Neural crest cell (in vitro differentiated cells): ENCODE measurements around the gene PISD. TPM values are rescaled to one million over a fixed set of nuclear protein-coding genes. Genes with fewer than 3 reads are reported as not detected.
A peak's percentile ranks its signal among the peaks of the same experiment; 100 is the strongest.

Experiments
- DNase-seq: peaks from one replicate; pipeline ENCODE4 v3.0.0; 2021; ENCODE audit warnings: low read depth, mixed read lengths, low spot score
- H3K27ac Mint-ChIP-seq: one replicate; pipeline ENCODE4 v1.8.0; 2021; ENCODE audit warnings: mild to moderate bottlenecking, mixed read lengths; ENCODE audit not compliant: unreplicated experiment
- H3K27me3 Mint-ChIP-seq: 2 replicates; pipeline ENCODE4 v1.8.0; 2021; ENCODE audit warnings: low read depth, mild to moderate bottlenecking, mixed read lengths
- H3K36me3 Mint-ChIP-seq: 2 replicates; pipeline ENCODE4 v1.8.0; 2021; ENCODE audit warnings: low read depth, mild to moderate bottlenecking, mixed read lengths
- H3K4me1 Mint-ChIP-seq: 2 replicates; pipeline ENCODE4 v1.8.0; 2021; ENCODE audit warnings: mixed read lengths
- H3K4me3 Mint-ChIP-seq: one replicate; pipeline ENCODE4 v1.8.0; 2021; ENCODE audit warnings: mild to moderate bottlenecking, mixed read lengths
- H3K9me3 Mint-ChIP-seq: 2 replicates; pipeline ENCODE4 v1.8.0; 2021; ENCODE audit warnings: mixed read lengths
- CTCF ChIP-seq: fragments of 200-600 bp; sonication (generic); conservative IDR thresholded peaks from 2 replicates; pipeline ENCODE4 v1.5.0; 2021; ENCODE audit warnings: antibody characterized with exemption, mild to moderate bottlenecking
- total RNA-seq: library from RNA; stranded (reverse); gene quantifications from 2 replicates; pipeline ENCODE4 v1.2.1, GENCODE V29; 2021

The PISD gene
- total RNA-seq, 1 donor from 2014 or later = 29.0 TPM

GRCh38 chr22:31650391-31650790 lies 11.6 kb downstream of the PISD start:
- H3K4me1 Mint-ChIP-seq = no peaks in the 10 kb centered on the region
- peaks cover 2% of the 10 kb centered on the region for H3K36me3 Mint-ChIP-seq
- no peak for DNase-seq
- TF ChIP-seq CTCF = no peak
- H3K9me3 Mint-ChIP-seq = no peaks in the 10 kb centered on the region
- H3K27me3 Mint-ChIP-seq = no peaks in the 10 kb centered on the region
- H3K27ac Mint-ChIP-seq = no peak overlapping the region
- no peak overlapping the region for H3K4me3 Mint-ChIP-seq

GRCh38 chr22:31647523-31648320 lies 14.3 kb downstream of the PISD start:
- Mint-ChIP-seq H3K27ac (no peak overlapping the region), H3K27me3 (no peaks in the 10 kb centered on the region), H3K4me3 (no peak overlapping the region), H3K36me3 (peaks cover 2% of the 10 kb centered on the region), H3K4me1 (no peaks in the 10 kb centered on the region), H3K9me3 (no peaks in the 10 kb centered on the region)
- no peak for DNase-seq
- no peak for TF ChIP-seq CTCF

GRCh38 chr22:31647066-31647465 lies 14.9 kb downstream of the PISD start:
- TF ChIP-seq CTCF = no peak
- H3K36me3 Mint-ChIP-seq = peaks cover 2% of the 10 kb centered on the region
- no peak overlapping the region for H3K4me3 Mint-ChIP-seq
- no peaks in the 10 kb centered on the region for H3K27me3 Mint-ChIP-seq
- no peak overlapping the region for H3K27ac Mint-ChIP-seq
- H3K9me3 Mint-ChIP-seq = no peaks in the 10 kb centered on the region
- no peak for DNase-seq
- H3K4me1 Mint-ChIP-seq = no peaks in the 10 kb centered on the region

GRCh38 chr22:31646186-31647019 lies 15.6 kb downstream of the PISD start:
- no peak for DNase-seq
- H3K4me1 Mint-ChIP-seq = no peaks in the 10 kb centered on the region
- H3K4me3 Mint-ChIP-seq = no peak overlapping the region
- no peaks in the 10 kb centered on the region for H3K27me3 Mint-ChIP-seq
- TF ChIP-seq CTCF = no peak
- peak overlapping the region; percentile 27 for H3K27ac Mint-ChIP-seq
- H3K9me3 Mint-ChIP-seq = no peaks in the 10 kb centered on the region
- peaks cover 2% of the 10 kb centered on the region for H3K36me3 Mint-ChIP-seq

GRCh38 chr22:31639436-31640039 lies 22.5 kb downstream of the PISD start:
- Mint-ChIP-seq H3K4me1 (no peaks in the 10 kb centered on the region), H3K36me3 (no peaks in the 10 kb centered on the region), H3K27me3 (no peaks in the 10 kb centered on the region), H3K4me3 (no peak overlapping the region), H3K9me3 (no peaks in the 10 kb centered on the region), H3K27ac (no peak overlapping the region)
- no peak for DNase-seq
- TF ChIP-seq CTCF = no peak
